AML-193 (cell line): Measurements from ENCODE around the gene SLC7A8.

Experiments
- DNase-seq, 2 experiments: peaks; one replicate each; lab custom pipeline; 2025; lab: John Stamatoyannopoulos, UW

The SLC7A8 gene

DNA sequence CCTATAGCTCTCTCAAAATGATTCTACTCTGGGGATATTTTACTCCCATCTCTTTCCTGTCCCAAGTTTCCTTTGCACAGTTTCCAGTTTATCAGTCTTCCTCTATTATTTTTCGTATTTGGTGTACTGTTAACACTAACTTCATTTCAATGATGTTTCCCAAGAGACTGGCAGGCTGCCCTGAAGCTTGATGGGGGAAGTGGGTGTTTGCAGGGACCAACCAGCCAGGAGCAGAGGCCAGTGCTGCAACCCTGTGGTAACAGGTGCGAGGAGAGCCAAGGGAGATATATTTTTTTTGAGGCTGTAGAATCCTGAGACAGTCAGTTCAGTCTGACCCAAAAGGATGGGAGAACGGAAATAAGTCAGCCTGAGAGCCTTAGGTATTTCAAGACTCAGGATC is 52.6 kb downstream of the SLC7A8 start:
- peak; percentile 79 to 84 for DNase-seq

GRCh38 chr14:23129759-23130316 is 53.6 kb downstream of the SLC7A8 start:
- no peak for DNase-seq

DNA sequence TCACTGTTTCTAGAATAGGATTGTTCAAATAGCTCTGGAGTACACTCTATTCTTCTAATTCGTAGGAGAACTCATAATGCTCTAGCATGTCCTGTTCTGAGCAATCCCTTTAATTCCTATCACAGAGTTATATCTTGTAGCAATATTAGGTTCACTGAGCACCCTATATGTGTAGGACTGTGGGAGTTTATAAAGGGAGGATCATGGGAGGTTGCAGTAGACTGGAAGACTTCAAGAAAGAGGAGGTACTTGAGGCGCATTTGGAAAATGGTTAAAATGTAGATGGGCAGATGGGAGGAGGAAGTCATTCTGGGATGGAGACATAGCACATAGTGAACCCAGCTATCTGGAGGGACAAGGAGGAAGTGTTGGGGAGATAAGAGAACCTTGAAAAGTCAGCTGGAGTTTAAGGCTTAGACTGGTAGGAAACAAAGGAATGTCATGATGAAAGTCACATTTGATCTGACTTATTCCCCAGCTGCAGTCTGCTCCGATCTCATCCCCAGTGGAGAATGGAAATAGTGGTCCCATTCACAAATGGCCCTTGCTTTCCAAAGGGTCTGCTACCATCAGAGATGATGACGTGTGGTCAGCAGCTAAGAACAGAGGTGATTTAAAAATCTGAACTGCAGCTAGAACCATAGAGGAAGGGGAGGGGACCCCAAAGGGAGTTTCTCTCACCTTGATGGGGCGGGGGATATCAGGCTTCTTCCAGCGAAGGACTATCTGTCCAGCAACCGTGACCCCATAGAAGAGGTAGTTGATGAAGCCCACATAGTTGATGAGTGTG is 54.3 kb downstream of the SLC7A8 start:
- DNase-seq, result no peak

DNA sequence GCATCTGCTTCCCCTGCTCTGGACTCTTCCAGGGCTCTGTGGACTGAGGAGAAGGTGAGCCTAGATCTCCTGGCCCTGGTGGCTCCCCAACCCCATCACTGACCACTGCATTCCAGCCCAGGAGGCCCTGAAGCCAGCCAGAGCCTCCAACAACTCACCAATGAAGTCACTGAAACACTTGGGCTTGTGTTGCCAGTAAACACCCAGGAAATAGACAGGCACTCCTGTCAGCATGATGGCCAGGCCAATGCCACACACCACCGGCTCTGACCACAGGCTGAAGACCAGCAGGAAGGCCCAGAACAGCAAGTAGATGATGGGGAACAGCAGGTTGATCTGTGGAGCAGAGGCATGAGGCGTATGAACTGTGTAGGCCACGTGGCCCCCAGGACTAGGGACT is 55.6 kb downstream of the SLC7A8 start:
- no peak for DNase-seq

- no peak for DNase-seq
Observed at GRCh38 chr14:23126548-23127278, 56.7 kb downstream of the SLC7A8 start.

DNA sequence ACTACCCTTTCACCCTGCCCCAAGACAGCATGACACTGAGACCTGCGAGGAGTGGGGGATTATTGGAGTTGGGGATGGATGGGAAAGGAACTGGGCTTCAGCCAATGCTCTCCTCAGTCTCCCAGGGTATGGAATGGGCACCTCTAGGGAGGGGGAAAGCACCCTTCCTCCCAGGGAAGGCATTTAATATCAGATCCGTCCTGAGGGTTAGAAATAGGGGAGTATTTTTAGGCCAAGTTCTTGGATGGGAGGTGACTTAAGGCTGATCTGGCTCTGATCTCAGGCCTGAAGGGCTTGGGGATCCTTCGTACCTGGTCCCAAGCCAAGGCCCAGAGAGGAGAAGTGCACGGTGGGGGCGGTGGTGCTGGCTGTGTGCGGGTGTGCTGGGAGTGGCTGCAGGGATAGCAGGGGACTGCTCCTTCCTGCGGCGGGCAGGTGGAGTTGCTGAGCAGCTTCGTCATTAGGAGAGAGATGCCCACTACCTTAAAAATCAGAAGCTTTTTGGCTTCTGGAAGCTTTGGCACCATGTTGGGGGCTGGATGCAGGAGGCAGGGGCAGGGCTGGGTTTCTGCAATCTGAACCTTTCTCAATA is 57.4 kb downstream of the SLC7A8 start:
- no peak for DNase-seq

DNA sequence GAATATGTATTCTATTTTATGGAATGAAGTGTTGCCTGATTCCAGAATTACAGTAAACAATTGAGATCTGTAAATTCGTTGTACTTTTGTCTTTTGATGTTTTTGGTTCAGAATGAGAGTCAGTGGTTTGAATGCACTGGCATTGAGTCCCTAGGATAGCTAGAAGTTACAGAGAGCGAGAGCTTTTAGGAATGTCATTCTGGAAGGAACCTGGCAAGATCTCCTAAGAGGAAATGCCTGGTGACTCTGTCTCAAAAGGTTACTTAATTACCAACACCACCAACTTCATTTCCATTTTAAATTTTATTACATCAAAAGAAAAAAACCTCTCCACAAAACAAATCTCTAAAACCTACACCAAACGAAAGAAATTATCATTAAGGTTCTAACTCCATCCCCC is 58.4 kb downstream of the SLC7A8 start:
- DNase-seq, result no peak

DNA sequence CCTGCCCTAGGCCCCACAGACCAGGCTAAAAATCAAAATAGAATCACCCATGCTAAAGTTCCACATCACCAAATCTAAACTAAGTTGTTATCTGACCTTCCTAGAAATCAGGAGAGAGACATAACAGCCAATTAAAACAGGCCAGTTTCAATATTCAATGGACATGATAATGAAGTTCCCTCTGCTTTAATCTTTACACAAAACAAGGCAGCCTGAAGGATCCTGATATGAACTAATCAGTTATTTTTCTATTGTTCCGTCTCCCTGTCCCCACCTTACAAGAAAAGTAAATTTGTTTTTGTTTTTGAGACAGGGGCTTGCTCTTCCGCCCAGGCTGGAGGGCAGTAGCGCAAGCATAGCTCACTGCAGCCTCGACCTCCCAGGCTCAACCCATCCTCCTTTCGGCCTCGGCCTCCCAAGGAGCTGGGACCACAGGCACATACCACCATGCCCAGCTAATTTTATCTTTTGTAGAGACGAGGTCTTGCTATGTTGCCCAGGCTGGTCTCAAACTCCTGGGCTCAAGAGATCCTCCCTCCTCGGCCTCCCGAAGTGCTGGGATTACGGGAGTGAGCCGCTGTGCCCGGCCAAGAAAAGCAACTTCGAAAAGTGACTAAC is 59.0 kb downstream of the SLC7A8 start:
- no peak for DNase-seq

DNA sequence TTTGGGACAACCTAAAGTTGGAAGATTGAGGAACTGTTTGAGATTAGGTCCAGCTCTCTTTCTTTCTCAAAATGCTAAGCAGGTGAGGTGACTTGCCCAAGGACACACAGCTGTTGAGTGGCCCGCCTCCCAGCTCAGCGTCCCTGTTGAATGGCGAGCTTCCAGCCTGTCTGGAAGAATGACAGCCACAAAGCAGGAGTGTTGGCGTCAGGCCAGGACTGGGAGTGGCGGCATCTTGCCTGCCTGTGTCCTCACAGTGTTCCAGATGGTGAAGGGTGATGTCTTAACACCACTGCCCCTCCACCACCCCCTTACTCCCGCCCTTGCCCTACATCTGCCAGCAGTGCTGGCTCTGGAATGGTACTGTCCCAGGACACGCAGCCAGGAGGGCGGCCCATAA is 60.0 kb downstream of the SLC7A8 start:
- no peak for DNase-seq

DNA sequence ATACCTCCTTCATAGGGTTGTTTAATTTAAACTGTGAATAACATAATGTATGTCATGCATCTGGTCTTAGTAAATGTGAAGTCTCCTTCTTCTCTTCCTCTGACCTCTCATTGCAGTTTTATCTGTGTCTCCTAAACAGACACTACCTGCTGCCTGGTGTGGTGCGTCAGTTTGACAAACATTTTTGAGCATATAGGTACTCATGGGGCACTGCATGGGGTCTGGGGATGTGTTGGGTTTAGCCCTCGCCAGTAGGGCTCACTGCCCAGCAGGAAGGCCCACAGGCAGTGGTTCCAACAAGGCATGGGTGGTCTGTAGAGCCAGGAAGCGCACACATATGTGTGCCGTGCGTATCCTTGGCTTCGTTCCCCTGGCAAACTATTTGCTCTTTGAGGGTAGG is 61.4 kb downstream of the SLC7A8 start:
- no peak for DNase-seq

GRCh38 chr14:23121361-23121771 is 62.1 kb downstream of the SLC7A8 start:
- DNase-seq, result no peak

- DNase-seq, result peak; percentile 80 to 87
Observed at GRCh38 chr14:23120541-23121251, 62.8 kb downstream of the SLC7A8 start.

DNA sequence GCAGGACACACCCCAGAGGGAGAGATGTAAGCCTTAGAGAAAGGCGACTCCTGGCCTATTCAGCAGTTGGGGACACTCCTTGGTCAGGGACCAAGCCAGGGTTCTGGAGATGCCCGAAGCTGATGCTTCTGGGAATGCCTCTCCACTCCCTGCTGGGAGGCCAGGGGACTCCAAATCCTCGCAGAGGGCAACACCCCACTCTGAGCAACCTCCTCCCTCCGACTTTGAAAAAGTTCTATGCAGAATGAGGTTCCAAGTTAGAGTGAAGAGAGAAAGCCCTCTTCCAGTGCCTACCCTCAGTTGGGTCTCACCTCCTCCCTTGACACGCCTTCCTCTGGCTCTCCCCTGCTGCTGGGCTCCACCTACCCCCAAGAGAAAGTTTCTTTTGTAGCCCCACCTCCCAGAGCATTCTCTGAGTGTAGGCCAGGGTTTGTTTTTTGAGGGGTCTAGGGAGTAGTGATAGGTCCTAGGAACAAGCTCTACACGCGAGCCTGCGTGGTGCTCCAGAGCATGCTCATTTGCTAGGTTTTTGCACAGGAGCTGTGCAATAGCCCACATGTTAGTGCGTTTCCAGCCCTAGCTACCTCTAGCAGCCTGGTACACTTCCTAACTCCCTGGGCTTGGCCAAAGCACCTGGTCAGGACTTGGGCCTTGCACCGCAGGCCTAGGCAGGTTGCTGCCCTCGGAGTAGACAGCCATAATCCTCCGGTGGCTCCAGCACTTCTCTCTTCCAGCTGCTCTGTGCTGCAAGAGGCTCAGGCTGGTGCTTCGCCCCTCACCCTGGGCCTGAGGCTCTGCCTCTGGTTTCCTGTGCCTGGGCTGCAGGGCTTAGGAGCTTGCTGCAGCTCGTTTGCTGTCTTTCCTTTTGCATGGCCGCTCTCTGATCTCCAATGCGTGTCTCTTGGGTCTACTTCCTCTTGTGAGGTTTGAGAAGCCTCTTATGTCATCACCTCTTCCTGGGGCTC is 63.8 kb downstream of the SLC7A8 start:
- DNase-seq, result peak; percentile 94 to 96

GRCh38 chr14:23118506-23119362 is 64.7 kb downstream of the SLC7A8 start, which contains the start of gene CEBPE:
Gene CEBPE, minus strand, starts transcription at chr14:23119255. Its CDS starts 164 bp downstream, at chr14:23119091.
- DNase-seq, result peak; percentile 70 to 79

DNA sequence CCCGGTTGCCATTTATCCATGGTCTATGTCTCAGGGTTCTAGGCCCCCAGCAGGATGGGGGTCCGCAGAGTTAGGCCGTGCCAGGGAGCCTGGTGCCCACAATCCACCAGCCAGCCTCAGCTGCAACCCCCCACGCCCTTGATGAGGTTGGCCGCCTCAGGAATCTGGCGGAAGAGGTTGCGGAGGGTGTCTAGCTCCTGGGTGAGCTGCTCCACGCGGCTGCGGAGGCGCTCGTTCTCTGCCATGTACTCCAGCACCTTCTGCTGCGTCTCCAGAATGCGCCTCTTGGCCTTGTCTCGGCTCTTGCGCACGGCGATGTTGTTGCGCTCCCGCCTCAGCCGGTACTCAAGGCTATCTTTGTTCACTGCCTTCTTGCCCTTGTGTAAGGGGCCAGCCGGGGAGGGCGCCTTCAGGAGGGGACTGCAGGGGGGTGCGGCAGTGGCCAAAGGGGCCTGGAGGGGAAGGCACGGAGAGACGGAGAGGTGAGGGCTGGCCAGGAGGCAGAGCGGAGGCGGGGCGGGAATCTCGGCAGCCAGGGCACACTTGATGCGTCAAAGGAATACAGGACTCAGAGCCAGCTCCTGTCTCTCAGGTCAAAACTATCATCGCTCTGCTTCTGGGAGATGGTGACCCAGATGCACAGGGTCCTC is 66.0 kb downstream of the SLC7A8 start:
- DNase-seq, result no peak

DNA sequence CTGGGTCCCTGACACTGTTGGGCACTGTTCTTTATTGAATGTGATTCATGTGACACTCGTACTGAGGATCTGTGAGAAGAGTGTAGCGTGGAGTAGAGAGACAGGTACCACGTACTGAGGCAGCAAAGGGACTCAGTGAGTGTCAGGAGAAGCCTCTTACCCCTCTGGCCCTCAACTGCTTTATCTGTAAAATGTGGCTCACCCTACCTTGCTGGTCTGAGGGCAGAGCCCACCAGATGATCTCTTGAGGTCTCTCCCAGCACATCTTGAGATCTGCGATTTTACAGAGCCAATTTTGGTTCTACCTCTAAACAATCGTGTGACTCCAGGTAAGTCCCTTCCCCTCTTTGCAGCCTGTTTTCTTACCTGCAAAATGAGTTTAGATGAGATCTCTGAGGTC is 67.5 kb downstream of the SLC7A8 start:
- no peak for DNase-seq

DNA sequence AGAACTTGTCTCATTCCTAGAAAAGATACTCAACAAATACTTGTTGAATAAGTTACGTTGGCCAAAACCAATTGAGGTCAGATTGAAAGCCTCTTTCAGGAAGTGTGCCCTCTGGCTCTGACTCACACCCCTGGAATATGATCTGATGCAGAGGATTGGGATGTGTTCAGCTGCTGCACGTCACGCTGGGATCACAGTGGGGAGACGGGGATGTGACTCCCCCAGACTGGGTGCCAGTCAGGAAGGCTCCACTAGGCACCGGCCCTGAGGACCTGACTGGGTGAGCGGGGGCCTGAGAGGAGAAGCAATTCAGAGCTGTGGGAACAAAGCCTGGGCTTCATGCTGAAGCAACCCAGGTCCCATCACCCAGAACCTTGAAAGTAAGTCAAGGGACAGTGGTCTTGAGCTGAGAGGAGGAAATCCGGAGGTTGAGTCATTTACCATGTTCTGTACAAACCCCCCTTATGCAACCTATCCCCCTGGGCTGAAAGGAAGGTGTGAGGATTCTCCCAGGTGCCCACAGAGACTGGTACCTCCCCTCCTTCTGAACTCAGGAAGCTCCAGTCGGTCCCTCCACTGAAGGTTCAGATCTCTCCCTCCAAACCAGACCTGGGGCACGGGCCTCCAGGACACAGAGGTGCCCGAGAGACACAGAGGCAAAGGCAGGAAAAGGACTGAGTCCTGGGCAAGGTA is 68.3 kb downstream of the SLC7A8 start:
- DNase-seq, result no peak

- no peak for DNase-seq
Observed at GRCh38 chr14:23114669-23115038, 68.8 kb downstream of the SLC7A8 start.
